Prostate gland (tissue), 2 donors: Measurements from ENCODE around the gene FARP1. TPM values are rescaled to one million over a fixed set of nuclear protein-coding genes. Genes with fewer than 3 reads are reported as not detected.

Experiments
- DNase-seq: peaks from one replicate; pipeline ENCODE4 v3.0.0-alpha.2; 2019; ENCODE audit warnings: low spot score
- H3K27ac ChIP-seq, 2 donors: fragments of 200-600 bp; sonication (generic); 2 replicates each; pipeline ENCODE4 v1.5.1; 2017 to 2019
- H3K27me3 ChIP-seq: fragments of 200-600 bp; sonication (generic); replicated peaks from 2 replicates; pipeline ENCODE4 v1.5.1; 2019; ENCODE audit not compliant: insufficient read depth
- H3K36me3 ChIP-seq, 2 donors: fragments of 200-600 bp; sonication (generic); 1 replicate in 1 of 2; 2 replicates in 1 of 2; pipeline versions ENCODE4 v1.5.1 to v1.8.1; 2017 to 2019
- H3K4me1 ChIP-seq: fragments of 200-600 bp; sonication (generic); replicated peaks from 2 replicates; pipeline ENCODE4 v1.5.1; 2019
- H3K4me3 ChIP-seq, 2 donors: fragments of 200-600 bp; sonication (generic); 2 replicates each; pipeline ENCODE4 v1.5.1; 2017 to 2019
- H3K9me3 ChIP-seq: fragments of 200-600 bp; sonication (generic); 2 replicates; pipeline ENCODE4 v1.5.1; 2017
- POLR2A ChIP-seq: fragments of 450-650 bp; IDR thresholded peaks from one replicate; pipeline ENCODE4 v1.6.1; 2016; ENCODE audit warnings: antibody characterized with exemption, mild to moderate bottlenecking
- POLR2AphosphoS5 ChIP-seq: sonication (generic); formaldehyde crosslinking; IDR thresholded peaks from one replicate; pipeline ENCODE4 v1.6.1; 2017; ENCODE audit warnings: antibody characterized with exemption
- WGBS: methylation state at CpG from one replicate; pipeline ENCODE4 v1.1.5; 2018; 5-methylcytosine and 5-hydroxymethylcytosine counted together
- intact Hi-C: fragments of 100-400 bp; cut with DNase I; formaldehyde crosslinking; loops from one replicate; pipeline ENCODE4 v1.14.2; 2022
- total RNA-seq, 2 donors: library from RNA; depleted of rRNA; stranded (reverse); fragments of >200 nt; gene quantifications; one replicate each; pipeline ENCODE4 v1.1.0, GENCODE V29; 2016
- TF ChIP-seq, protein P1 (sequence below), 4 experiments: fragments of 200-600 bp in 2 of 4; fragments of 450-650 bp in 2 of 4; sonication (generic) in 2 of 4; IDR thresholded peaks; 1 replicate in 3 of 4; 2 replicates in 1 of 4; pipeline ENCODE4 v1.5.1; 2016 to 2019; ENCODE audit warnings: antibody characterized with exemption in 4 of 4, mild to moderate bottlenecking in 2 of 4, moderate library complexity in 2 of 4

The FARP1 gene
- total RNA-seq, 2 donors from 2014 or later, result 70.6 to 77.5 TPM

DNA sequence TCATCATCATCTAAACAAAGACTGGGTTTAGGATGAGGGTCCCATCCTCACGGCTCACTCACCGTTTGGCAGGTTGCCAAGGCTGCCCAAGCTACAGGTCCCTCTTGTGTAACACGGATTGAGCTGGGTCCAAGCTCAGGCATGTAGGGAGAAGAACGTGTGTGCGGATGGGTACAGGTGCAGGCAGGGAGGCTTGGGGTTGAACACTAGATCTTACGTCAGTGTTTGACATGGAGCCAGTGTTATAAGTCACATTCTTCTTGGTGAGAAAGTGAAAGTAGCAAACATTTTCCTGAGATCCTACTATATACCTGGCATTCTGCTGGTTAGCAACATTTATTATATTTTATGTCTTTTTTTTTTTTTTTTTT, 171.0 kb downstream of the FARP1 start:
- Histone ChIP-seq H3K4me3 (no peak overlapping the region), H3K27ac (no peak overlapping the region), H3K4me1 (no peaks in the 10 kb centered on the region), H3K9me3 (no peaks in the 10 kb centered on the region), H3K36me3 (no peaks in the 10 kb centered on the region), H3K27me3 (no peaks in the 10 kb centered on the region)
- no peak for TF ChIP-seq POLR2AphosphoS5
- TF ChIP-seq POLR2A, result no peak
- TF ChIP-seq, protein P1, sequence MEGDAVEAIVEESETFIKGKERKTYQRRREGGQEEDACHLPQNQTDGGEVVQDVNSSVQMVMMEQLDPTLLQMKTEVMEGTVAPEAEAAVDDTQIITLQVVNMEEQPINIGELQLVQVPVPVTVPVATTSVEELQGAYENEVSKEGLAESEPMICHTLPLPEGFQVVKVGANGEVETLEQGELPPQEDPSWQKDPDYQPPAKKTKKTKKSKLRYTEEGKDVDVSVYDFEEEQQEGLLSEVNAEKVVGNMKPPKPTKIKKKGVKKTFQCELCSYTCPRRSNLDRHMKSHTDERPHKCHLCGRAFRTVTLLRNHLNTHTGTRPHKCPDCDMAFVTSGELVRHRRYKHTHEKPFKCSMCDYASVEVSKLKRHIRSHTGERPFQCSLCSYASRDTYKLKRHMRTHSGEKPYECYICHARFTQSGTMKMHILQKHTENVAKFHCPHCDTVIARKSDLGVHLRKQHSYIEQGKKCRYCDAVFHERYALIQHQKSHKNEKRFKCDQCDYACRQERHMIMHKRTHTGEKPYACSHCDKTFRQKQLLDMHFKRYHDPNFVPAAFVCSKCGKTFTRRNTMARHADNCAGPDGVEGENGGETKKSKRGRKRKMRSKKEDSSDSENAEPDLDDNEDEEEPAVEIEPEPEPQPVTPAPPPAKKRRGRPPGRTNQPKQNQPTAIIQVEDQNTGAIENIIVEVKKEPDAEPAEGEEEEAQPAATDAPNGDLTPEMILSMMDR (IDR thresholded peaks at IDR 0.05), result no peak
- DNase-seq, result no peak
- WGBS, result 77% methylated on average over 6 of the region's 6 CpGs
- intact Hi-C loops, result no loop called here

DNA sequence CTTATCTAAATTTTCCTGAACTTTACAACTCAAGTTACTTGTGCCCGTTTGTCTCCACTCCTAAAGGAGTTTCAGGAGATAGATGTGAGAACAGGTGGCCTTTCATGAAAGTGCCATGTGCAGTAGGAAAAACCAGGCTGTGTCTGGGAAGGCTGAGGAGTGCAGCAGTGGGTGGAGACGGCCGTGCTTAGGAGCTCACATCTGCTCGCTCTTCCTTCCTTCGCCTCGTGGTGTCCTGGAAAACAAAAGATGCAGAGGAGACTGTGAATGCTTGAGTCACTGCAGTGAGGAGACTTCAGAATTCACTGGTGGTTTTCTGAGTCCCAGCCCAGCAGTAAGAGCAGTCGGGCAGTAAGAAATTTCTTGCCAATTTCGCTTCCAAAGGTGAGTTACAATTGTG, 172.6 kb downstream of the FARP1 start:
- TF ChIP-seq POLR2A (no peak), POLR2AphosphoS5 (no peak)
- TF ChIP-seq, protein P1 (IDR thresholded peaks at IDR 0.05), result no peak
- no peaks in the 10 kb centered on the region for H3K27me3 ChIP-seq
- no peak overlapping the region for H3K27ac ChIP-seq
- 74% methylated on average over 8 of the region's 8 CpGs for WGBS
- no peak overlapping the region for H3K4me3 ChIP-seq
- no peaks in the 10 kb centered on the region for H3K4me1 ChIP-seq
- no peak for DNase-seq
- no peaks in the 10 kb centered on the region for H3K9me3 ChIP-seq
- H3K36me3 ChIP-seq, result no peaks in the 10 kb centered on the region
- intact Hi-C loops, result no loop called here

DNA sequence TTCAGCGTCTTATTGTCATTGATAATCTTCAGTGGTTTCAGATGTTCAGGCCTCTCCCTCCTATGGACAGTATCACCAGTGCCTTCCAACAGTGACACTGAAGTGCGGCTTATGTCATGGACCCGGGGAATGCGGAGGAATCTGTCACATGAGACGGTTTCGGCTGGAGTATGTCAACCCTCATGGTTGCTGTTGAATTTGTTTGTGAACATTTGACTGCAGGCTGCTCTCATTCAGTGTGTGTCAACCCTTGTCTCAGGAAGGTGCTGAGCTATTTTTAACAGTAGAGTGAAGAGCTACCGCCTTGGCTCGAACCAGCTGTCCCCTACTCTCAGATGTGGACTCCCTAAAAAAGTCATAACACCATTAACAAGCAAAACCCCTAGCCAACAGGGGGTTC, 173.0 kb downstream of the FARP1 start:
- 92% methylated on average over 8 of the region's 8 CpGs for WGBS
- TF ChIP-seq POLR2AphosphoS5, result no peak
- Histone ChIP-seq H3K9me3 (no peaks in the 10 kb centered on the region), H3K27ac (no peak overlapping the region), H3K27me3 (no peaks in the 10 kb centered on the region), H3K4me3 (no peak overlapping the region), H3K4me1 (no peaks in the 10 kb centered on the region), H3K36me3 (no peaks in the 10 kb centered on the region)
- DNase-seq, result no peak
- intact Hi-C loops, result no loop called here

DNA sequence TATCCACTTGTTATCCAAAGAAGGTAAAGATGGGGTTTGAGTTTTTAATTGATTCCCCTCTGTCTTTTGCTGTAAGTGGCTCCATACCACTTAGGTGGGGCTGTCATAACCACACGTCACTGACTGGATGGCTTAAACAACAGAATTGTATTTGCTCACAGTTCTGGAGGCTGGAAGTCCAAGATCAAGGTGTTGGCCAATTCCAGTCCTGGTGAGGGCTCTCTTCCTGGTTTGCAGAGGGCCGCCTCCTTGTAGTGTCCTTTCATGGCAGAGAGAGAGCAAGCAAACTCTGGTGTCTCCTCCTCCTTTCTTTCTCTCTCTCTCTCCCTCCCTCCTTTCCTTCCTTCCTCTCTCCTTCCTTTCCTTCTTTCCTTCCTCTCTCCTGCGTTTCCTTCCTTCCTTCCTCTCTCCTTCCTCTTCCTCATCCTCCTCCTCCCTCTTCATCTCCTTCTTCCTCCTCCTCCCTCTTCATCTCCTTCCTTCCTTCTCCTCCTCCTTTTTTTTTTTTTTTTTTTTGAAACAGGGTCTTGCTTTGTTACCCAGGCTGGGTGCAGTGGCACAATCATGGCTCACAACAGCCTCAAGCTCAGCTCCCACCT, 174.8 kb downstream of the FARP1 start:
- 97% methylated on average over 3 of the region's 3 CpGs for WGBS
- H3K36me3 ChIP-seq, result no peaks in the 10 kb centered on the region

DNA sequence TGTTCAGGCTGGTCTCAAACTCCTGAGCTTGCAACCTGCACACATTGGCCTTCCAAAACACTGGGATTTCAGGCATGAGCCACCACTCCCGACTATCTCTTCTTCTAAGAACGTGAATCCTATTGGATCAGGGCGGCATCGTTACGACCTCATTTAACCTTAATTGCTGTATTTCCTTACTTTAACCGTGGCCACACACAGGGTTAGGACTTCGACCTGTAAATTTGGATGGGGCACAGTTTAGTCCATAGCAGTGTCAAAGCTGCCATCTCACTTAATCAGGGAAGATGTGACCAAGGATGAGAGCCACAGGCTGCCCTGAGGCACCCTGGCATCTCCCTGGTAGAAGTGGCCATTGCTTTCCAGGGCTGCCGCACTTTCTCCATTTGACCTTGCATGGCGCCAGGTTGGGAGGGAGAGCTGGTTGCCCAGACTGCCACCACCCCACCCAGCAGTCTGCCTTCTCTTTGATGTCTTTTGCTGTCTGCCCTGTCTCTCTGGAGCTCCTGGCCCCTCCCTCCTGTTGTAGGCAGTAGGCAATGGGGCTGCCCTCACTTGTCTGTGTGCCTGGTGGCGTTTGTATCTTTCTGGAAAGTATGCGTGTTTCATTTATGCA, 175.5 kb downstream of the FARP1 start:
- no peak for DNase-seq
- H3K27ac ChIP-seq, result no peak overlapping the region
- TF ChIP-seq, protein P1 (IDR thresholded peaks at IDR 0.05), result no peak
- no peak for TF ChIP-seq POLR2AphosphoS5
- TF ChIP-seq POLR2A, result no peak
- H3K27me3 ChIP-seq, result no peaks in the 10 kb centered on the region
- no peaks in the 10 kb centered on the region for H3K4me1 ChIP-seq
- WGBS, result 92% methylated on average over 11 of the region's 11 CpGs
- intact Hi-C loops, result no loop called here
- no peaks in the 10 kb centered on the region for H3K9me3 ChIP-seq
- H3K36me3 ChIP-seq, result no peaks in the 10 kb centered on the region
- no peak overlapping the region for H3K4me3 ChIP-seq

More for the DNA sequence above, 174.8 kb downstream of the FARP1 start:
- DNase-seq, result no peak
- Histone ChIP-seq H3K27ac (no peak overlapping the region), H3K9me3 (no peaks in the 10 kb centered on the region), H3K4me1 (no peaks in the 10 kb centered on the region), H3K27me3 (no peaks in the 10 kb centered on the region), H3K4me3 (no peak overlapping the region)
- no peak for TF ChIP-seq POLR2A
- TF ChIP-seq, protein P1 (IDR thresholded peaks at IDR 0.05), result no peak
- TF ChIP-seq POLR2AphosphoS5, result no peak
- intact Hi-C loops, result no loop called here
